NK-92 treated with Interleukin-12 subunit alpha and Interleukin-12 subunit beta, amount 100 ng/mL, for 24 hours (cell line): ENCODE results near the gene POLR2J.
"Not testable (repeated sequence)": the region's sequence is repeated elsewhere in the genome, so short reads cannot be mapped to it uniquely, and the experiment has no call there.

Source experiments
- DNase-seq: peaks from one replicate; lab custom pipeline; 2025; lab: John Stamatoyannopoulos, UW

POLR2J gene

DNA sequence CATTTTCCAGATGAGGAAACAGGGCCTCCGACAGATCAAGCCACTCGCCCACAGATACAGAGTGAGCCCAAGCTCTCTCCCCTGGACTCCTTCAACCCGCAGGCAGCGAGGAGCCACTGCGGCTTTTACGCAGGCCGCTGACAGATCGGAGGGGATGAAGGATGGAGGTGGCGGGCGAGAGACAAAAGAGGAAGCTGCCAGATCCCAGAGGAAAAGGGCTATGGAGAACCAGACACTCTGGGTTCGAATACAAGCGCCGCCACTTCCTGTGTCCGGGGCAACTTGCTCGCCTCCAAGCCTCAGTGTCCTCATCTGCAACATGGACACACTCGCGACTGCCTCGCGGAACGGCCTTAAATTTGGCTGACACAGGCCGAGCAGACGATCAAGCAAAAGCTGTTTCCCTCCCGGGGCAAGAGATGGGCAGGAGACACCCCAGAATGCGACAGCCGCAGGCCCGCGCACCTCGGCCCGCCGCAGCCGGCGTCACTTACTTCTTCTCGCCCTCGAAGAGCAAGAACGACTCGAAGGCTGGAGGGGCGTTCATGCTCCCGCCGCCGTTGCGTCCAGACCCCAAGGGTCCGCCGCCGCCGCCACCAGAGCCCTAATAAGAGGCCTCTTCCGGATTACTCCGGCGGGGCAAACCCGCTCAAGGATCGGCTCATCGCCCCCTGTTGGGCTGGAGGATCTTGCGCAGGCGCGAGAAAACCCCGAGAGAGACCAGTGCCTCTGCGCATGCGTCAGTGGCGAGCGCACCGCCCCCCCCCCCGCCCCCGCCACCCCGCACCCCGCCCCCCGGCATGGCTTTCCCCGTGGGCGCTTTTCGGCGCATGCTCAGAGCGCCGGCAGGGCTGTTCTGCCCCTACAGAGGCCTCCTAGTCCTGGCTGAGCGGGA, at the start of gene POLR2J:
TSS of gene POLR2J (minus strand) at position 609 of the 895 bp plus-strand sequence. CDS start at position 547, 62 bp downstream.
- DNase-seq = not testable (repeated sequence)

DNA sequence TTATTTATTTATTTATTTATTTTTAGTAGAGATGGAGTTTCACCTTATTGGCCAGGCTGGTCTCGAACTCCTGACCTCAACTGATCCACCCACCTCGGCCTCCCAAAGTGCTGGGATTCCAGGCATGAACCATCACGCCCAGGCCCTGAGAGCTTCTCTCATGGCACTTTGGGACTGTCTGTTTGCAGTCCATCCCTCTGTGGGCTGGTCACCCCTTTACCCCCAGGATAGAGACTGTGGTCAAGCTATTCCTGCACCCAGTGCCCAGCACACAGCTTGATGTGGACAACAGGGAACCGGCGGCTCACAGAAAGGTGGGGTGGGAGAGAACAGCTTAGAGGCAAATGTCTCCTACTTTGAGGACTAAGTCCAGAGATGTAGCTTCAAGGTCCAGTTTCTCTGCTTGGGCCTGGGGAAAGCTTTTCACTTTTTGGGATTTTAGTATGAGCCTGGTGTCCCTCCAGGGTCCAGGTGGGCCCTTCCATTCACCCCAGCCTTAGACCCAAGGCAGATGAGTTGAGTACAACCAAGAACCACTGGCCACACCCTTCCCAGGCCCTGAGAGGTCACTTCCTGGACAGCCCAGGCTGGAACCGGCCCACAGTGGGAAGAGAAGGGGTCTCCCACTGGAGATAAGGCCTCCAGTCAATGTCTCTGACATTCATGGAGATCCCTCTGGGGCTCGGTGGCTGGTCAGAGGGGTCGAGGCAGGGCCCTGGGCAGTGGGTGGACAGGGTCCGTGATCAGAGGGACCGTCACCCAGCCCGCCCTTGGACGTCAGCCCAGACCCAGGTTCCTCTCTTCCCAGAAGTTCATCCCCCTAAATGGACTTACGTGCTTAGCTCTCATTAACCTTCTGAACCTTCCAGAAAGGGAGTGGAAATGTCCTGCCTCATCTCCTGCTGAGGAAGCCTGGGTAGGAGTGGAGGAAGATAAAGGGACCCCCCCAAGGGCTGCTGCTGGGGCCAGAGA, 49.4 kb upstream of the POLR2J start:
- not testable (repeated sequence) for DNase-seq

DNA sequence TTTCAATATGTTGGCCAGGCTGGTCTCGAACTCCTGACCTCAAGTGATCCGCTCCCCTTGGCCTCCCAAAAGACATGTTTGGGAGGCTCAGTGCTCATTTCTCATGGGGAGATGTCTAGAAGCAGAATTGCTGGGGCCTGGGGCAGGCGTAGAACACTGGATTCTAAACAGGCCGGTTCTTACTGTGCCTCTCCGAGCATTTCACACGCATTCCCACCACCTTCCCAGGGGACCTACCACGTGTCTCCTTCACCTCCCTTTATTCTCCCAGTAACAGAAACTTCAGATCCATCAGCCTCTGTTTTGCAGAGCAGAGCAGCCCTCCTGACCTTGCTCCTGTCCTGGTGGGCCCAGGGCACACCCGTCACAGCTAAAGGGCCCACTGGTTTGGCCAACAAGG, 48.5 kb upstream of the POLR2J start:
- DNase-seq = not testable (repeated sequence)

DNA sequence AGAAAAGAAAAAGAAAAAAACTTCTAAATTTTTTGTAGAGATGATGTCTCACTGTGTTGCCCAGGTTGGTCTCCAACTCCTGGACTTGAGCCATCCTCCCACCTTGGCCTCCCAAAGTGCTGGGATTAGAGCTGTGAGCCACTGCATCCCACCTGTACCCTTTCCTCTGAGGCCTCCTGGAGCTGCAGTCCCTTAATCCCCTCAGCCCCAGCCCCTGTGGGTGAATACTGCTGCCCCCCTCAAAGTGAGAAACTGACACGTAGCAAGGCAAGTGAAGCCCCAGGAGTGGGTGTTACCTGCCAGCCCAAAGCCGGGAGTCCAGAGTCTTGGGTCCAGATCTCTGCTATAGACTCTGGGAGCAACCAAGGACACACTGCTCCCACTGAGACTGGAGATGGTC, 46.1 kb upstream of the POLR2J start:
- not testable (repeated sequence) for DNase-seq

DNA sequence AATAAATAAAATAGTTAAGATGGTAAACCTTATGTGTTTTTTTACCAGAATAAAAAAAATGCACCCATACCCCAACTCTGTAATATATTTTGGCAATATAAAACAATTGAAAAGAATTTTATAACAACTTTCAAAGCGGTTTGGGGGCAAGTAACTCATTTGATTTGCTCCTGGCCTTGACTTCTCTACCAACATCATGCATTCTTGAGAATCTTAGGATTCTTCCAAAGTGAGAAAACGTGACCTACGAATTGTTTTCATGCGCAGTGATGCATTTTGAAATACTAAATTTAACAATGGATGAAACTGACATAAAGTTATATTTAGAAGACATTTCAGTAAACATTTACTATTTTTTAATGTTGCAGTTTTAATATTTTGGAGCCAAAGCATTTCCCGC, 42.1 kb upstream of the POLR2J start:
- not testable (repeated sequence) for DNase-seq

DNA sequence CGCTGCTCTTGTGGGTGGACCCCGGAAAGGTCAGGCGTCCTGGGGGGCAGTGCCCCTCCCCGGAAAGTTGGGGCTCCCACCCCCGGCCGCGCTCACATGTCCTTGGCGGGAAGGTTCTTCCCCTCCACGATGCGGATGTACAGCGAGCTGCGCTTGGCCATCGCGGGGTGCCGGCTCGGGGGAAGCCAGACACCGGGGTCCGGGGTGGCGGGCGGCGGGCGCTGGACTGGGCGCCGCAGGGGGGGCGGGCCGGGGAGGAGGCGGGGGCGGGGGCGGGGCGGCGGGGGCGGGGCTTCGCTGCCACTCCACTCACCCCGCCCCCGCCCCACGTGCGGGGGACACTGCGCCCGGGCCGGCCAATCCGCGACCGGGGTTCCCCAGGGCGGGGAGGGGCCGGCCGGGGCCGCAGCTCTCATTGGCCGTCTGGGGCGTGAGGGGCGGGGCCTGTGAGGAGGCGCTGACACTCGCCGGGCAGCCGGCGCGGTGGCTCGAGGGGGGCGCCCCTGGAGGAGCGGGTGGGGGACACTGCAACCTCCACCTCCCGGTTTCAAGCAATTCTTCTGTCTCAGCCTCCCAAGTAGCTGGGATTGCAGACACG, 38.9 kb upstream of the POLR2J start, which contains the start of gene RASA4B:
TSS of gene RASA4B (minus strand) at position 228 of the 598 bp plus-strand sequence. CDS start at position 161, 67 bp downstream.
- DNase-seq = not testable (repeated sequence)

DNA sequence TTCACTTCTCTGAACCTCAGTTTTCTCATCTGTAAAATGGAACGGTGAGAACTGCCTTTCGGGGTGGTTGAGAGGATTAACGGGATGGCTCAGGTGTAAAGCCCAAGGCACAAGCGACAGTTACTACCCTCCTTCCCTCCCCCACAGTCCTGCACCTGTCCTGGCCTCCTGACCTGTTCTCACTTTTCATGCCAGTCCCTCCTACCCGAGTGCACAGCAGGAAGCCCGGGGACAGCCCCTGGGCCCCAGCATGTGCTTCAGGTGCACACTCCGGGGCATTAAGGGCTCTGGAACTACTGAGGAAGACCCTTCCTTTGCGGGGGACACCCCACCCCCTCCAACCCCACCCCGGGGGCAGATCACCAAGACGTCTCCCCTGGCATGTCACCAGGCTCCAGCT, 38.2 kb upstream of the POLR2J start:
- not testable (repeated sequence) for DNase-seq

DNA sequence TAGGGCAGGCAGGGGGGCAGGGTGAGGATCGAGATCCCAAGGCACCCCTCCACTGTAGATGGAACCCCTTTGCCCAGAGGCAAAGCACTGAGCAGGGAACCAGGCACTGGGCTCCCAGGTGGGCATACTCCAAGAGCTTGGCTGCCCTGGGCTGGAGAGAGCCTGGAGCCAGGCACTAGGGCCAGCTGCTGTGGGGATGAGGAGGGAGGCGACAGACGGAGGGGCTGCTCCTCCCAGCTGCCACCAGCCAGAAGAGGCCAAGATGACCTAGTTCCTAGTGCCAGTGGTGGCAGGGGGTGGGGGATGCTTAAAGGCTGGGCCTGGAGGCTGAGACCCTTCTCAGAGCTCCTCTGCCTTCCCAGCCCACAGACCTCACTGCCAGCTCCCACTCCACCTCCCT, 37.2 kb upstream of the POLR2J start:
- DNase-seq = not testable (repeated sequence)

DNA sequence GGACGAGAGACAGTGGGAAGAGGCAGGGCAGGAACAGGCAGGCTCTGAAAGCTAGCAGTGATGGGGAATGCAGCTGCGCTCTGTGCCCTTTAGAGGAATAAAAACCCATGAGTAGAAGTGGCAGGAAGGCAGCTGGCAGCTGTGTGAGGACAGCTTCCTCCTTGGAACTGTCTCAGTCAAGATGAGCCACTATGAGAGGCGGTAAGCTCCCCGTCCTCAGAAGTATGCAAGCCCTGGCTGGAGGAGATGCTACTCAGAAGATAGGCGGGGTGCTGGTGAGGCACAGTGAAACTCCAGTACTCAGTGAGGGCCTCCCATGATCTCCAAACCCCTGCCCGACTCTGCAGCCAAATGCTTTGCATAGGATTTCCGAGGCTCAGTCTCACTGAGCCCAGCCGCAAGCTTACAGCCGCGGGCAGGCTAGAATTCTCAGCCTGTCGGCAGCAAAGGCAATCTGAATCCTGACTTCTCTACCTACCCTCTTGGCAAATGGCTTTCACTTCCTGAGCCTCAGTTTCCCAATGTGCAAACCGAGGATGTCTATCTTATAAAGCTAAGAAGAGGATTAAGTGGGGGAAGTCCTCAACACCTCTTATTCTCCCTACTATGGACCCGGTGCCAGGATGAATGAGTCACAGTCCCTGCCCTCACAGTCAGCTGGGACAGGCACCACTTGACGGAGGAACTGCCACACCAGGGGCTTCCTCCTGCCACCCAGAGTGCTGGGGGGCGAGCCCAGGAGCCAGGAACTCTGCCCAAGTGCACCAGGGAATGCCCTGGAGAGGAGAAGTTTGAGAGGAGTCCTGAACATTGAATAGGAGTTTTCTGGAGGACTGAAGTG, 36.4 kb upstream of the POLR2J start:
- DNase-seq = not testable (repeated sequence)

DNA sequence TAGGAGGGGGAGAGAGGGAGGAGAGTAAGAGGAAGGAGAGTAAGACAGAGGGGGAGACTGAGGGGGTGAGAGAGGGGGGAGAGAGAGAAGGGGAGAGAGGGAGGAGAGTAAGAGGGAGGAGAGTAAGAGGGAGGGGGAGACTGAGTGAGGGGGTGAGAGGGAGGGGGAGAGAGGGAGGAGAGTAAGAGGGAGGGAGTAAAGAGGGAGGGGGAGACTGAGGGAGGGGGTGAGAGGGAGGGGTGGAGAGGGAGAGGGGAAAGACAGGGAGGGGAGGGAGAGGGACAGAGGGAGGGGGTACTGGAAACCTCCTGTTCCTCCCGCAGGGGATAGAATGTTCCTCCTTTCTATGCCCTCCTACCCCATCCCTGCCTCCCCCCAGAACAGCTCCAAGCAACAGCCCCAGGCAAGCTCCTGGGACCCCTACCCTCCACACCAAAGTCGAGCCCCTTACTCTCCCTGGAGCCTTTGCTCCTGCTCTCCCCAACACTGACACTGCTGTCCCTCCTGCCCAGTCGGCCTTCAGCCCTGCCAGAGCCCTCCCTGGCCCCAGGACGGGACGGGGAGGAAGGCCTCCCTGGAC, 34.0 kb upstream of the POLR2J start:
- not testable (repeated sequence) for DNase-seq

DNA sequence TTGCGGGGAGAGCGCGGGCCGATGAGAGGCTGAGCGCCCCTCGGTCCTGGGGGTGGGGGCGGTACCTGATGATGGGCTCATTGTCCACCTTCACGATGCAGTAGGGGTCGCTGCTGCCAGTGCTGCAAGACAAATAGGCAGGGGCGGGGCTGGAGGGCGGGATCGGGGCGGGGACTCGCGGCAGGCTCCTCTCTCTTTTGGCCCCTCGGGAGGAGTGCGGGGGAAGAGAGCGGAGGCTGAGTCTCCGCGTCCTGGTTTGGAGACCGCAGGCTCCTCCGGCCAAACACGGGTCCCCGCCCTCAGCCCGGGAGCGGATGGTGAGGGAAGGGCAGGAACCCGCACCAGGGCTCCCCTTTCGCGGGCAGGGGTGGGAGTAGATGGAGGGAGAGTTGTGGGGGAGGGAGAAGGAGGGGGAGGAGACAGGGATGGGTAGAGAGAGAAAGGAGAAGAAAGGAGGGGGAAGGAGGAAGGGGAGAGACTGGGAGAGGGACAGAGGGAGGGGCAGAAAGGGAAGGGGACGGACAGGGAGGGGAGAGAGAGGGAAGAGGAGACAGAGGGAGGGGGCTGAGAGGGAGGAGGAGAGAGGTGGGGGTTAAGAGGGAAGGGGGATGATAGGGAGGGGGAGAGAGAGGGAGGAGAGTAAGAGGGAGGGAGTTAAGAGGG, 33.3 kb upstream of the POLR2J start:
- DNase-seq = not testable (repeated sequence)

DNA sequence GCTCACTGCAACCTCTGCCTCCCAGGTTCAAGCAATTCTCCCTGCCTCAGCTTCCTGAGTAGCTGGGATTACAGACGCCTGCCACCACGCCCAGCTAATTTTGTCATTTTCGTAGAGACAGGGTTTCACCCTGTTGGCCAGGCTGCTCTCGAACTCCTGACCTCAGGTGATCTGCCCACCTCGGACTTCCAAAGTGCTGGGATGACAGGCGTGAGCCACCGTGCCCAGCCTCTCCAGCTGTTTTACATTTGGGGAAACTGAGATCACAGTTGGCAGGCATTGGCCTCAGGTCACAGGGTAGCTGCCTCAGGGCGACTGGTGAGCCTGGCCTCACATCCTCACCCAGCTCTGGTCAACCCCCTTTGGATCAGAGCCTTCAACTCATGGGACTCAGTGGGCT, 31.9 kb upstream of the POLR2J start:
- DNase-seq = not testable (repeated sequence)

DNA sequence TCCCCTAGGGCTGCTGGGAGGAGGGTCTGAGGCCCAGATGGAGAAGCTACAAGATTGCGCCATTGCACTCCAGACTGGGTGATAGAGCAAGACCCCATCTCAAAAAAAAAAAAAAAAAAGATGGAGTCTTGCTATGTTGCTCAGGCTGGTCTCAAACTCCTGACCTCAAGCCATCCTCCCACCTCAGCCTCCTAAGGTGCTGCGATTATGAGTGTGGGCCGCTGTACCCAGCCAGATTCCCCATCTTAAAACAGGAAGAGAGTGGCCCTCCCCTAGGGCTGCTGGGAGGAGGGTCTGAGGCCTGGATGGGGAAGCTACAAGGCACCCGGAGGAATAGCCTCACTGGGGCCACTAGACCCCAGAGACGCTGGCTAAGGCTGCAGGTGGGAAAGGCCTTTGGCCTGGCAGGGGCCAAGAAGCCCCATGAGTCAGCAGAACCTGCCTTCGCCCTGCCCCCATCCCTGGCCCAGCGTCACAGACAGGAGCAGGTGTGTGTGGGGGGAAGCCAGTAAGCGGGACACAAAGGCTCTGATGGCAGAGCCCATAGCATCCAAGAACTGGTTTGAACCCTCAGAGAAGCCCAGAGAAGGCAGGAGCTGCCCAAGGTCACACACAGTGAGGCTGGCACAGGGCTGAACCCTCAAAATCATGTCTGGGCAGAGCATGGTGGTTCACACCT, 28.8 kb upstream of the POLR2J start:
- DNase-seq = not testable (repeated sequence)

DNA sequence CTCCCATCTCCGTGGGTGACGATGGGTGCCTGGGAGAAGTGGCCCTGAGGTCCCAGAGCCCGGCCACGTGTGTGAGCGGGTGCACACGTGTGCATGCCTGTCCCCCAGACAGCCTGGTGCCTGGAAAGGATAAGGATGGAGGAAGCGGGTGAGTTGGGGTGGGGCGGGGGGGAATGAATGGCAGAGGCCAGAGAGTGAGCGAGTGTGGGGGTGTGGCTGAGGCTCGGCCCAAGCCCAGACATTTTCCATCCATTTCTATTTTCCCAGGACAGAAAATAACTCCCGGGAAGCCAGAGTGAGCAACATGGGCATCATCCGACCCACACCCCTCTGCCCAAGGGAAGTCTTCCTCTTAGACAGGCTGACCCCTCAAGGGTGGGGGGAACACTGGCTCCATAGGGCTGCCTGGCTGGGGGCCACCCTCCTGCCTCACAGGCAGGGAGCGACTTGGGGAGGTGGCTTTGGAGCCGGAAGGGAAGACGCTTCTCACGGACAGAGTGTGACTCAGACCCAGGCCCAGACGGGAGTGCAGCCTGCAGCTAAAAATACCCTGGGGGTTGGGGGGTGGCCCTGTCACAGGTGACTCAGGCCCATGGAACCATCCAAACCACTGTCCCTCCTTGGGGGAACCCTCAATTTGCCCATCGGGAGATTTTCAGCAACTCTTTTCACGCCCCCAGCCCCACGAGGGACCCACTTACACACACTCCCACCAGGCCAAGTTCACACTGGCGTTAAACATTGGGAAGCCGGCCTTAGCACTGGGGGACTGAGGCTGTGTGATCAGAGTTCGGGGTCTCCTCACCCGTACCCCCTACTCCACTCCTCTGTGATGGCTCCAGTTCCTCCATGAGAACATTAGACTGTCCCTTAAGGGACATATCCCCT, 26.8 kb upstream of the POLR2J start:
- DNase-seq = not testable (repeated sequence)

DNA sequence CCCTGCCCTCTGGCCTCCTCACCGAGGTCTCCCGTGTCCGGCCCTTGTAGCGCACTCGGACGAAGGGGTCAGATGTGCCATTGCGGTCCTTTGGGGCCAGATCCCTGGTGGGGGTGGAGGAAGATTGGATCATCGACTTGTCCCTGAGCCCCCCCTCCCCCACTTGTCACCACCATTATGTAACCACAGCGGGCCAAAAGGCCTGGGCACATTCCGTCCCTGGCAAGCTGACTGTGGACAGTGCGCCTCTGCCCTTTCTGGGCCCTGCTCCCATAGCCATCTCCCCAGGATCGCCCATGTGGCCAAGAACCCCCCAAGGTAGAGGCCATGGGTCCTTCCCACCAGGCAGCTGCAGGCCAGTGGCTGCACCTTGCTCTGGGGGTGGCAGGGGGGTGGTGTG, 24.4 kb upstream of the POLR2J start:
- not testable (repeated sequence) for DNase-seq

DNA sequence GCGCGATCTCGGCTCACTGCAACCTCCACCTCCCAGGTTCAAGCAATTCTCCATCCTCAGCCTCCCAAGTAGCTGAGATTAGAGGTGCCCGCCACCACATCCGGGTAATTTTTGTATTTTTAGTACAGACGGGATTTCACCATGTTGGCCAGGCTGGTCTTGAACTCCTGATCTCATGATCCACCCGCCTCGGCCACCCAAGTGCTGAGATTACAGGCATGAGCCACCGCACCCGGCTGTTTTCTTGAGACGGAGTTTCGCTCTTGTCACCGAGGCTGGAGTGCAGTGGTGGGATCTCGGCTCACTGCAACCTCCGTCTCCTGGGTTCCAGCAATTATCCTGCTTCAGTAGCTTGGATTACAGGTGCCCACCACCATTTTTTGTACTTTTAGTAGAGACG, 19.6 kb upstream of the POLR2J start:
- DNase-seq = not testable (repeated sequence)

DNA sequence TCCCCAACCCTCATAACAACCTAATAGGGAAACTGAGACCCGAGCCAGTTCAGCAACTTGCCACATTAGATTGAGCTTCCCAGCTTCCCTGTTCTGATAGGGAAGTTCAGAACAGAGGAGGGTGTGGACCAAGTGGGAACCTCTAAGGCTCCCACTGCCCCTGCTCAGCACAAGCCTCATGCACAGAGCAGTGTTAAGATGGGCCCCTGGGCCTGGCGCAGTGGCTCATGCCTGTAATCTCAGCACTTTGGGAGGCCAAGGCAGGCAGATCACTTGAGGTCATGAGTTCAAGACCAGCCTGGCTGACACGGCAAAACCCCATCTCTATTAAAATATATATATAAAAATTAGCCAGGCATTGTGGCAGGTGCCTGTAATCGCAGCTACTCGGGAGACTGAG, 18.6 kb upstream of the POLR2J start:
- not testable (repeated sequence) for DNase-seq

DNA sequence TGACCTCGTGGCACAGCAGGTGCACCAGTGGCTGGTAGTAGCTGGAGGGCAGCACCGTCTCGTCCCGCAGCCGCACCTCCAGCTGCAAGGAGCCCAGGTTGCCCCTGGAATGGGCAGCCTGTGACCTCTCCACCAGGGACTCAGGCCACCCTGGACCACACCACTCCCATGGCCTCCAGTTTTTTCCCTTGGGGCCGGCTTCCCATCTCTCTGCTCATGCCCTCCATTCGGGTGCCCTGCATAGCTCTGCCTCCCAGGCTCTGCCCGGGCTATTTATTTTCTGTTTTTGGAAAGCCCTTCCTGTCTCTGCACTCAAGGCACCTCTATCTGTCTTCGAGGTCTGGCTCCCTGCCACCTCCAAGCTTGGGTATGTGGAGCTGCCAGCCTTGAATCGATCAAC, 18.1 kb upstream of the POLR2J start:
- not testable (repeated sequence) for DNase-seq
